Astrocyte (in vitro differentiated cells and primary cell): ENCODE results near the gene PHAF1. TPM values are rescaled to one million over a fixed set of nuclear protein-coding genes. Genes with fewer than 3 reads are reported as not detected.

Experiments
- DNase-seq: peaks from one replicate; pipeline ENCODE4 v3.0.0-alpha.2; 2010; ENCODE audit warnings: low read depth
- FAIRE-seq: peaks from 2 replicates; lab custom pipeline; 2011; peaks lifted over from hg19 to GRCh38; lab: Jason Lieb, UNC
- H2AFZ ChIP-seq: 2 replicates; pipeline ENCODE4 v1.6.0; 2012; ENCODE audit warnings: low read depth, low read length, inconsistent platforms
- H3K27ac ChIP-seq: 2 replicates; pipeline ENCODE4 v1.5.1; 2011; ENCODE audit warnings: low read depth, low read length, inconsistent platforms
- H3K27me3 ChIP-seq: 2 replicates; pipeline ENCODE4 v1.6.0; 2011; ENCODE audit warnings: low read length, inconsistent platforms; ENCODE audit not compliant: insufficient read depth
- H3K36me3 ChIP-seq: 2 replicates; pipeline ENCODE4 v1.5.1; 2011; ENCODE audit warnings: low read length, inconsistent platforms; ENCODE audit not compliant: insufficient read depth
- H3K4me1 ChIP-seq: 2 replicates; pipeline ENCODE4 v1.5.1; 2011; ENCODE audit warnings: low read length, inconsistent platforms; ENCODE audit not compliant: insufficient read depth
- H3K4me2 ChIP-seq: 2 replicates; pipeline ENCODE4 v1.6.0; 2012; ENCODE audit warnings: low read length, inconsistent platforms
- H3K4me3 ChIP-seq: 2 replicates; pipeline ENCODE4 v1.5.1; 2011; ENCODE audit warnings: low read depth, mild to moderate bottlenecking, low read length, inconsistent platforms; ENCODE audit not compliant: insufficient read depth
- H3K79me2 ChIP-seq: 2 replicates; pipeline ENCODE4 v1.6.0; 2012; ENCODE audit warnings: mild to moderate bottlenecking, low read length, inconsistent platforms; ENCODE audit not compliant: insufficient read depth
- H3K9ac ChIP-seq: 2 replicates; pipeline ENCODE4 v1.6.0; 2012; ENCODE audit warnings: mild to moderate bottlenecking, low read length, inconsistent platforms
- H3K9me3 ChIP-seq: 2 replicates; pipeline ENCODE4 v1.5.1; 2012; ENCODE audit warnings: low read depth, mild to moderate bottlenecking, low read length, inconsistent platforms; ENCODE audit not compliant: insufficient read depth
- H4K20me1 ChIP-seq: 2 replicates; pipeline ENCODE4 v1.6.0; 2012; ENCODE audit warnings: low read length, inconsistent platforms; ENCODE audit not compliant: insufficient read depth
- H3K27ac Mint-ChIP-seq: one replicate; pipeline ENCODE4 v1.8.0; 2021; ENCODE audit warnings: mild to moderate bottlenecking, mixed read lengths; ENCODE audit not compliant: unreplicated experiment
- H3K27me3 Mint-ChIP-seq: one replicate; pipeline ENCODE4 v1.8.0; 2021; ENCODE audit warnings: low read depth, mixed read lengths; ENCODE audit not compliant: unreplicated experiment
- H3K36me3 Mint-ChIP-seq: one replicate; pipeline ENCODE4 v1.8.0; 2021; ENCODE audit warnings: low read depth, mixed read lengths; ENCODE audit not compliant: unreplicated experiment
- H3K4me1 Mint-ChIP-seq: one replicate; pipeline ENCODE4 v1.8.0; 2021; ENCODE audit warnings: low read depth, mixed read lengths; ENCODE audit not compliant: unreplicated experiment
- H3K4me3 Mint-ChIP-seq: one replicate; pipeline ENCODE4 v1.8.0; 2021; ENCODE audit warnings: mild to moderate bottlenecking, moderate library complexity, mixed read lengths; ENCODE audit not compliant: unreplicated experiment
- H3K9me3 Mint-ChIP-seq: one replicate; pipeline ENCODE4 v1.8.0; 2021; ENCODE audit warnings: mild to moderate bottlenecking, mixed read lengths; ENCODE audit not compliant: unreplicated experiment
- CTCF ChIP-seq: IDR thresholded peaks from 2 replicates; pipeline ENCODE4 v1.5.1; 2011; ENCODE audit warnings: low read depth, mild to moderate bottlenecking, inconsistent platforms, low read length, moderate library complexity; ENCODE audit not compliant: insufficient read depth
- EZH2 ChIP-seq: IDR thresholded peaks from 2 replicates; pipeline ENCODE4 v1.6.1; 2012; ENCODE audit warnings: mild to moderate bottlenecking, low read length, inconsistent platforms; ENCODE audit not compliant: insufficient read depth
- total RNA-seq: library from RNA; stranded (reverse); gene quantifications from 2 replicates; pipeline ENCODE4 v1.2.1, GENCODE V29; 2021

PHAF1 gene
- total RNA-seq, 1 donor from 2014 or later, result 17.1 TPM

GRCh38 chr16:67151431-67152097 lies 41.8 kb downstream of the PHAF1 start:
- Histone ChIP-seq H4K20me1 (peaks cover 37% of the 10 kb centered on the region), H3K4me3 (no peak overlapping the region)
- H3K4me3 Mint-ChIP-seq, result peak overlapping the region; percentile 75

GRCh38 chr16:67154578-67155294 lies 45.0 kb downstream of the PHAF1 start:
- H3K27ac Mint-ChIP-seq, result no peak overlapping the region
- no peak overlapping the region for H3K27ac ChIP-seq
- H3K27me3 ChIP-seq, result peaks cover 33% of the 10 kb centered on the region
- H3K4me2 ChIP-seq, result peak overlapping the region; percentile 77
- H3K4me1 Mint-ChIP-seq, result no peaks in the 10 kb centered on the region
- H3K36me3 ChIP-seq, result no peaks in the 10 kb centered on the region
- H3K27me3 Mint-ChIP-seq, result peaks cover 61% of the 10 kb centered on the region
- no peak overlapping the region for H3K4me3 Mint-ChIP-seq
- no peak overlapping the region for H2AFZ ChIP-seq
- H3K79me2 ChIP-seq, result no peaks in the 10 kb centered on the region
- H3K36me3 Mint-ChIP-seq, result peaks cover 7% of the 10 kb centered on the region
- H4K20me1 ChIP-seq, result peaks cover 42% of the 10 kb centered on the region
- FAIRE-seq (no peak), DNase-seq (no peak)
- peaks cover 11% of the 10 kb centered on the region for H3K4me1 ChIP-seq
- no peaks in the 10 kb centered on the region for H3K9me3 ChIP-seq
- peaks cover 7% of the 10 kb centered on the region for H3K9me3 Mint-ChIP-seq
- H3K4me3 ChIP-seq, result no peak overlapping the region
- no peak overlapping the region for H3K9ac ChIP-seq
- TF ChIP-seq EZH2, result peak; percentile 11
- TF ChIP-seq CTCF, result no peak

More at GRCh38 chr16:67151431-67152097, 41.8 kb downstream of the PHAF1 start:
- Mint-ChIP-seq H3K27ac (no peak overlapping the region), H3K4me1 (no peaks in the 10 kb centered on the region), H3K36me3 (peaks cover 16% of the 10 kb centered on the region), H3K9me3 (peaks cover 4% of the 10 kb centered on the region), H3K27me3 (peaks cover 41% of the 10 kb centered on the region)
- FAIRE-seq (no peak), DNase-seq (no peak)
- Histone ChIP-seq H3K4me1 (peaks cover 6% of the 10 kb centered on the region), H3K79me2 (no peaks in the 10 kb centered on the region), H2AFZ (peak overlapping the region; percentile 81), H3K27me3 (peaks cover 25% of the 10 kb centered on the region), H3K9ac (no peak overlapping the region), H3K27ac (no peak overlapping the region), H3K9me3 (no peaks in the 10 kb centered on the region), H3K36me3 (peaks cover 2% of the 10 kb centered on the region), H3K4me2 (peak overlapping the region; percentile 88)
- TF ChIP-seq CTCF (no peak), EZH2 (no peak)
